ENCODE data around the gene NSFL1C.

DNA sequence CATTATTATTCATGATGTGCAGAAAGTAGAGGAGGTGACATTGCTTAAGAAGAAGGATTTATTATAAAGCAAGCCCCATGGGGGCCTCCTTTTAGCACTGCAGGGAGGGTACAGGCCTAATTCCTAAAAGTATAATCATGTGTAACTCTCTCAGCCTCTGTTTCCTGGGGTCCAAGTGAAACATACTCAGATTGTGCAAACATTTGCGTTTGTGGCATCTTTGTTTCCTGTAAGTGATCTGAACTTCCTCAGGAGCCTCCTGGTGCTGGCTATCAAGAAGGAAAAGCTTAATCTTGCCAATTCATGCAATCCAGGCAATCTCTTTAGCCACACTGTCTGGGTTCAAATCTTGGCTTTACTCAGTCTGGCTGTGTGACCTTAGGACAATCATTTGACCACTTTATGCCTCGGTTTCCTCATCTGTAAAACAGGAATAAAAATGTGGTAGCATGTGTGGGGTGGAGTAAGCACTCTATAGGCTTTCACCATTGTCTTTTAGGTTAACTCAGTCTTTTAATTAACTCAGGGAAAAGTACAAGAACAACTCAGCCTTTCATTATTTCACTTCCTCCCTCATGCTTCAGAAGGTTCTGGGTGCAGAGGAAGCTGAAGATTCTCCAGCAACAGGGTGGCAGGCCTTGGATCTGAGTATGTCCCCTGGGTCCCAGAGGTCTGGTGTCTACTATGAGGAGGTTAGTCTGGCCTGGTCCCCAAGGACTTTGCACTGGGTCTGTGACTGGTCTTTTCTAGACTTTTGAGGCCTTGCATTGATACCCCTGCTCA, 25.4 kb upstream of the NSFL1C start:
- TF ChIP-seq GATA3 (IDR thresholded peaks at IDR 0.05; ENCODE audit: low read depth, low read length) (no peak), GATA2 (IDR thresholded peaks at IDR 0.05; ENCODE audit: low read depth, low read length) (no peak)
